ENCODE measurements around the gene BMP6.

The BMP6 gene

DNA sequence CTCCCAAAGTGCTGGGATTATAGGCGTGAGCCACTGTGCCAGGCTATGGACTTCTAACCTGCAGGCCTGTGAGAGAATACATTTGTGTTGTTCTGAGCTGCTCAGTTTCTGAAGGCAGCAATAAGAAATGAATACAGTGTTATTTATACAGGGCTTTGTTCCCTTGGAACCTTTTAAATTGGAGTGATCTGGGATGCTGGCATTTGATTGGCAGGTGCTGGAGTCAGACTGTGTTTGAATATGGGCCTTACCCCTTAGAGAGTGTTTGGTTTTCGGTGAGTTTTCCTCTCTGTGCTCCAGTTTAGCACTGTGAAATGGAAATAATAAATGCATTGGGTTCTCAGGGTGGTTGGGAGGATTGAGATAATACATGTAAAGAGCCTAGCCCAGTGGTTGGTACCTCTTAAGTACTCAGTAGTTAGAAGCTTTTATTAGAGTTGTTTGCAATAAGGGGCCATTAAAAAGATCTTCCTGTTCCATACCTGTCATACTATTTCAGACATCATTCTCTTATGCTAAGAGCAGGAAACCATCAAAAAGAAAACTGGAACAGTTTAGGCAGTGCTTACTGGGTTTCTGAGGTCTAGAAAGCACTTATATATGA, 22.1 kb downstream of the BMP6 start:
- DNase-seq (ENCODE audit: low read depth), result no peak

DNA sequence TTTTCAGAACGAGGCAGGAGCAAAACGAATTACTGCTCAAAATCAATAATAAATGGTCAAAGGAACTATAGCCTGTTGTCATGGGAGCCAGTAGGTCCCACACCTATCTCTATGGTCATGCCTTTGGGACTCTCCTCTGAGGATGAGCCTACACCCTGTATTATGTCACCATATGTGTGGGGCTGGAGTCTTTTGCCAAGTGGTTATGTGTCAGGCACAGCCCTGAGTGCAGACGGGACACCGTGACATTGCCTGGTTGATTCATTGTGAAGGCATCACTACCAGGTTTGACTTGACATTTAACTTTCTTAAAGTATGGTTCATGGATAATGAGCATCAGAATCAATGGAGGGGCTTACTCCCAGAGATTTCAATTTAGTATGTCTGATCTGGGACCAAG, 23.6 kb downstream of the BMP6 start:
- no peak for DNase-seq (ENCODE audit: low read depth)

DNA sequence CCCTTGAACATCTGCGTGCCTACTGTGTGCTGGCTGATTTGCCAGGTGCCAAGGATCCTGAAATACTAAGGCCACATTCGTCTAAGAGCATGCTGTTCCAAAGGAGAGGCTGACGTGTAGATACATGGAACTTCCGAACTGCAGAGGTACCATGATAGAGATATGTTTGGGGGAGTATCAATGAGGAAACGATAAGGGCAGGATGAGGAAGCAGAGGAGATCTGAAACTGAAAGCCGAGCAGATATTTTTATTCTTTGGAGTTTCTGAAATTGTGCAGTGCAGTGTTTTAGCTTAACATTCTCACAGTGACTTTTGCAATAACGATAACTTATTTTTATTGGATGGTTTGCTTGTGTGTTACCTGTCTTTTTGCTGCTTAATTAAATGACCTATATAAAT, 24.3 kb downstream of the BMP6 start:
- DNase-seq (ENCODE audit: low read depth), result no peak

DNA sequence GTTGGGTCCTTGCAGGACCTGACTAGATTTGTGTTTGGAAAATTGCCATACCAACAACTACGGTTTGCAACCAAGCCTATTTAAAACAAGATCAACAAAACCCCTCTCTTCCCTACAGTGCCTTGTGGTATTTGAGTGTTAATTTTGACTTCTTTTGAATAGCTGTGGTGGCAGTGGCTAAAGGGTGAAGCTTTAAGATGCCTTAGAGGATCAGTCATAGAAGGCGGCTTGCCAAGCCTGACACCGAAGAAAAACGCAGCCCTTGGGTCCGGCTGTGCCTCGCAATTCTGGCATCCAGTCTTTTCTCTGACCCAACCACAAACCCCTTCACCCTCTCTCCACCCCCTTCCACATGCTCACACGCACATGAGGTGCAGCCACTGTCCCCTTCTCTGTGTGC, 32.6 kb downstream of the BMP6 start:
- DNase-seq (ENCODE audit: low read depth), result no peak

DNA sequence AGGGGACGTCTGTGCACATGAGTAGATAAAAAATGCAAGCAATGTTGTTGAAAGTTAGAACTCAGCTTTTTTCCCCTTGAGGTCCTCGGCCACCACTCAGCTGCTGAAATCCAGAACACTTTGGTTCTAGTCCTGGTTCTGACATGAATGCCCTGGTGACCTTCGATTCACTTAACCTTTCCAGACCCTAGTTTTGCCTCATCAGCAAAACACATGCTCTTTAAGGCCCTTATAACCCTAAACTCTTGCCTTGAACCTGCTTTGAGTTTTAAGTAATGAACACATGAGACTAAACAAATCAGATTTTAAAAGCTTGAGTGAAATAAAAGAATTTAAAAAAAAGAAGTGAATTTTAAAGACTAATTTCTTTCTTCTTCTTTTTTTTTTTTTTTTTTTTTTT, 33.4 kb downstream of the BMP6 start:
- no peak for DNase-seq (ENCODE audit: low read depth)

DNA sequence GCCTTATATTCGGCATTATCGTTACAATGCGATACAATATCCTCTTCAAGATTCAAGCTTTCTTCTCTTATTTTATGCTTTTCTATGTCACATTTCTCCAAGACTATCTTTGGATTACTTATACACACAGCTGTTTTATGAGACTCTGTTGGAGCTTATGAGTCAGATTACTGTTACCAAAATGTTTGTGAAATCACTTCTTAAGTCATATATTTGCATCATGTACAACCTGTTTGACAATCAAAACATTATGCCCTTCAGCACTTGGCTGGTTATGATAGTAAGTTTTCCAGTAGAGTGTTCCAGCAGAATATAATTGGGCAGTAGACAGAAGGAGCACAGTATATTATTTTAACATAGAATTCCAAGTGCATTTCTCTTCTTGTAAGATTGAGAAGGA, 35.2 kb downstream of the BMP6 start:
- no peak for DNase-seq (ENCODE audit: low read depth)

DNA sequence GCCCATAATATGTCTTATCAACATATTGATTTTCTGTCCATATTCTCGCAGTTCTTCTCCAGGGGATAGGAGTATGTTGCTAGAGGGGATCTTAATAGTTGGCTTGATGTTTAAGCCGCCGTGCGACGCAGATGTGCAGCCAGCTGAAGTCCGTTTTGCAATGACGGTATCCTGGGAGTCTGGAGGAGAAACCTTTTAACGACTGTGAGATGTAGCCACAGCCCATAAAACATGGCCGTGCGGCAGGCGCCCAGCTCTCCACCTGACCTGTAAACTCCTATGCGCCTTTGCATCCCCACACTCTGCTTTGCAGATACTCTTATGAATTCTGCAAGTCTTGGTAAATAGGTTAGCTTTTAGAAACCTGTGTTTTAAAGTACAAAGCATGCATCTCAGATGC, 36.9 kb downstream of the BMP6 start:
- no peak for DNase-seq (ENCODE audit: low read depth)

DNA sequence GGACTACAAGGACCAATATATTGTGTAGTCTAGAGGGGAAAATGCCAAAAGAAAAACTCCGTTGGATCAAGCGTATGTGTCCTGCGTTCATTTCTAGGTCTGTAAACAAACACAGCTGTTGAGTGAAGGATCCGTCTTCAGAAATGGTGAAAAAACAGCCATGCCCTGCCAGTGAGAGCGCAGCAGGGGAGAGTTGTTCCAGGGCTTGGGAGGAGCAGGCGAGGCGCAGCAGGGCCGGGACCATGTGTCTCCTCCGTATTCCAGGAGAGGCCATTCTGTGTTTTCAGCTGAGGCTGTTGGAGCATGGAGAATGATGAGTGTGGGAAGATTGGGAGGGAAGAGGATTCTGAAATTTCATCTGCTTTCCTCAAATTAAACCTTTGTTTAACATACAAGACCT, 38.0 kb downstream of the BMP6 start:
- no peak for DNase-seq (ENCODE audit: low read depth)

DNA sequence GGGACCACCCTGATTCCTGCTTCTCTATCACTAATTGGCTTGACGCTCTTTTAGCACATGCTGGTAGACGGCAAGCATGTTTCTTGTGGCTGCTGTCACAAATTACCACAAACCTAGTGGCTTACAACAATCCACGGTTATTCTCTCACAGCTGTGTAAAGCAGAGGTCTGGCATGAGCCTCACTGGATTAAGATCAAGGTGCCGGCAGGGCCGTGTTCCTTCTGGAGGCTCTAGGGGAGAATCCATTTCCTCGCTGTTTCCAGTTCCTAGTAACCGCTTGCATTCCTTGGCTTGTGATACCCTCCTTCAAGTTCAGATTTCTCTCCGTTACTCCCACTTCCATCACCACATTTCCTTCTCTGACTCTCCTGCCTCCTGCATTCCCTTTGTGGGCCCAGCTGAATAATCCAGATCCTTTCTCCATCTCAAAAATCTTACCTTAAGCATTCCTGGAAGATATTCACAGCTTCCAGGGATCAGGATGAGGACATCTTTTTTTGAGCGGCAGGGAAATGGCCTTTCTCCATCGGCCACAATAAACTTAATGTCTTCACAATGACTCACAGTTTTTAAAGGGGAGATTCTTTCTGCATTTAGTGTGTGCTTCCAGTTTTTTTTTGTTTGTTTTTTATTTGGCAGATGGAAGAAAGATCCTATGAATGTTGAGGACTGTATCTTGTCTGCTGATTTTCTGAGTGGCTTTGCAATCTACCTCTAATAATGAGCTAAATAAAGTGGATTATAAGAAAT, 39.9 kb downstream of the BMP6 start:
- DNase-seq (ENCODE audit: low read depth), result no peak

DNA sequence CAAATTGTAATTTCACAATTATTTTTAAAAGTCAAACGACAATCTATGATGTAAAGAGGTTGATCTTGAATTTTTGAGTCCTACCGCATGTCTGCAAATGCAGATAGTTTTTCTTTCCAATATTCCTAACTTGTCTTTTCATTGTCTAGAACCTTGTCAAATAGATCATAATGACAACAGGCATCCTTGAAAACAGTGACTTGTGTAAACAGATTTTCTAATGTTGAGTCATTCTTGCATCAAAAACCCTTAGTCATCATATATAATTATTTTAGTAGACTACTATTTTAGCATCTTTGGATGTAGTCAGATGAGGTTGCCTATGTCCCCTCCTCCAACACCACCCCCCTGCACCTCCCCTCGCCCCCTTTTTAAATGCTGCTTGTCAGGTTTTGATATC, 43.8 kb downstream of the BMP6 start:
- no peak for DNase-seq (ENCODE audit: low read depth)

DNA sequence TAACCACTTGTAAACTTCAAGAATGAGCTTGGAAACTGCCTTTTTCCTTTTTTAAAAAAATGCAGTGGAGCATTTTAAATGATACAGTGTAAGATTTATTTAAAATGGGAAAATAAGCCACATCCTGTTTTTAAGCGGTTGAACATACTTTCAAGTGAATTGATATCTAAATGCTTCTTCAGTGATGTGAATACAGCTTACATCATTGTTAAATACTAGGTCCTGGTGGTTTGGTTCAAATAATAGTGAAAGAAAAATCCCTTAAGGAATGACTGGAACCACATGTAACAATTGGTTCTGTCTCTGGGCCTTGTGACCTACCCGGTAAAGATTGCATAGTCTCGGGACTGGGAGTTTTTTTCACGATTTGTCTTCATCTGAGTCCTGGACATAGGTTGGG, 44.2 kb downstream of the BMP6 start:
- no peak for DNase-seq (ENCODE audit: low read depth)

DNA sequence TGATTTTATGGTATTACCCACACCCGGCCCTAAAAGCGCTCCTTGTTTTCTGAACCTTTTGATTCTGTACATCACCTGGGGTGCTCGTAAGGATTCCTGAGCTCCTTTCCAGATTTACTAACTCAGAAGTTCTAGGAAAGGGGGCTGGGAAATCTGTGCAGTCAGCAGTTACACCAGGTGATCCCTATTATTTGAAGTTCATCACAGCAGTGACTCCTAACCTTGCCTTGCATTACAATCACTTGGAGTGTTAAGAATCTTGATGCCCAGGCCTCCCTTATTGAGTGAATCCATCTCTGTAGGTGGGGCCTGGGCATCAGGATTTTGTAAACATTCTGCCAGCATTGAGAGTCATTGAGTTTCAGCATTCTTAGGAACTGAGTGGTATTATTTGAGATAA, 44.7 kb downstream of the BMP6 start:
- no peak for DNase-seq (ENCODE audit: low read depth)

DNA sequence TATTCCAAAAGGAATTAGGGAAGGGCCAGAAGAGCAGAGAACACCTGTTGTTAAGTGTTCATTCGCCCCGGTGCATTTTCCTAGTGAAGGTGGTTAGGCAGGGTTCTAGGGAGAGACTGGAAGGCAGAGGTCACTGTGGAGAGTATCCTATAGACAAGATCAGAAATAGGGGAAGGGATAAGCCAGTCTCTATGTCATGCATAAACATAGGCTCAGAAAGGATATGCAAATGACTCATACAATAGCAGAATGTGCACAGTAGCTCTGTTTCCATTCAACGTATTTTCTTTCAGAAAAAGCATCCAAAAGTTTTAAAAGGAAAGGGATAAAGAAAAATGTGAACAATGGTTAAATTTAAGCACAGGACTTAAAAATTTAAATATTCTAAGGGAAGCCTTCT, 47.4 kb downstream of the BMP6 start:
- no peak for DNase-seq (ENCODE audit: low read depth)

DNA sequence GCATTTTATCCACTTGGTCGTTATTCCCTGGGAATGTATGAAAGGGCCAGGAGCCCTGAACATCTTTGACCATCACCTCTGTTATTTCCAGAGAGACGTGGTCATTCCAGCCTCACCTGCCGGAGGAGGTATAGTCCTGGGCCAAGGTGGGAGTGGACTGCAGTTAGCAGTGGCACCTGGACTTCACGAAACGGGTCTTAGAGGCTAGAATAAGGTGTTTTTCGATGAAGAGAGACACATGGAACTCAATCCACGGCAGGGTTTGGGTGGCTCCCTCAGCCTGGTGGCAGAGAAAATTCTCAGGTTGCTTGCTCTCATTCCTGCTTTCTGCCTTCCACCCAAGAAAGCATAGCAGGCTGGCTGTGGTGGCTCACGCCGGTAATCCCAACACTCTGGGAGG, 48.0 kb downstream of the BMP6 start:
- DNase-seq (ENCODE audit: low read depth), result no peak

DNA sequence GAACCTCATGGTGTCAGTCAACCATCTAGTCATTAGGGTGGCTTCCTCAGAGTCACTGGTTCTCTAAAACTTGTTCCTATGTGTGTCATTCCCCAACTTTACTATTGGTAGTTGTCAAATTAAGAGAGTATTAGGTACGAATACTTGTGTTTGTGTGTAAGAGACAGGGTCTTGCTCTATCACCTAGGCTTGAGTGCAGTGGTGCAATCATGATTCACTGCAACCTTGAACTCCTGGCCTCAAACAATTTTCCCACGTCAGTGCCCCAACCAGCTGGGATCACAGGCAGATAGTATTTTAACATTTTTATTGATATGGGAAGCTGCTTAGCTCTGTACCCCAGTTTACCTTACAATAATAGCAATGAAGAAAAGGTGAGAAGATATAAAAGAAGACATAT, 50.6 kb downstream of the BMP6 start:
- no peak for DNase-seq (ENCODE audit: low read depth)

DNA sequence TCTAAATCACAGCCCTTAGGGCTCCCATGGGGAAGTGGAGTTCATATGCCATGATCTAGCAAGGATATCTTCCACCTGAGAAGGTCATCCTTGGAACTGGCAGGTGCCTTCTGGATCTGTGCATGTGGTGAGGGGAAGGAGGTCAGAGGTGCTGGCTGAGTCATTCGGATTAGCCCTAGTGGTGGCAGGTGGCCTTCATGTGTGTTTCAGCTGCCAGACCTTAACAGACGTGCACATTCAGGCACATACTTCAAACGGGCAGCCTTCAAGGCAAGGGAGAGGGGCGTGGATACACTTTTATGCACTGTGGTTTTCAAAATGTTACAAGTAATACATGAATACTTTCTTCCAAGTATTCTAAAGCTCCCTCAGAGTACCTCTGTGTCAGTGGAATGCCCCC, 51.2 kb downstream of the BMP6 start:
- no peak for DNase-seq (ENCODE audit: low read depth)

DNA sequence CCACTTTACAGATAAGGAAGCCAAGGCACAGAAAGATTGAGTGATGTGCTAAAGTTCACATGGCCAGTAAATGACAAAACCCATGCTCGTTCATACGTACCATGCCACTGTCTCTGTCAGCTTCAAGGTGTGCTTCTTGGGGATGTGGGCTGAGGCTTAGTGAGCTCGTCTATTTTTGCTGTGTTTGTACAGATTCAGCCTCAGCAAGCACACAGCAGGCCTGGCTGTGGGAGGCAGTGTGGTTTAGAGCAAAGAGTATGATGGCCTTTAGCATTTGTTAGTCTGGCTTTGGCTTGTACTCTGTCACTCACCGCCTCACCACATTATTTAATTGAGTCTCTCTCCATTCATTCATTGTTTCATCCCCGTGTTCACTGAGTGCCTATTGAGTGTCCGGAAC, 55.3 kb downstream of the BMP6 start:
- DNase-seq (ENCODE audit: low read depth), result no peak

DNA sequence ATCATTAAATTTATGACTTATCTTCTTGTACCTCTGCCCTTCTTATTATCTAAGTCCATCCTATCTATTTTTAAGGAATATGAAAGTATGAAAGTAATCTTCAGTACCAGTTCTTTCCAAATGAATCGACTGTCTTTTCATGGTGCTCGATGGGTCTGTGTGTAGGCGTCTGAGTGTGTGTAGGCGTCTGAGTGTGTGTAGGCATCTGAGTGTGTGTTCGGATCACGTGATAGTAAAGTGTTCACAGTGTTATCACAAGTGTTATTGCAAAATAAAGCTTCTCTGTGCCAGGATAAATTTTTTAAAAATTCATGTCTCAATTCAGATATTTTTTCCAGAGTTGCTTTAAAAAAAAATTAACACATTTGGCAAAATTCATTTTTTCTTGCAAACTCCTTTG, 58.3 kb downstream of the BMP6 start:
- no peak for DNase-seq (ENCODE audit: low read depth)

DNA sequence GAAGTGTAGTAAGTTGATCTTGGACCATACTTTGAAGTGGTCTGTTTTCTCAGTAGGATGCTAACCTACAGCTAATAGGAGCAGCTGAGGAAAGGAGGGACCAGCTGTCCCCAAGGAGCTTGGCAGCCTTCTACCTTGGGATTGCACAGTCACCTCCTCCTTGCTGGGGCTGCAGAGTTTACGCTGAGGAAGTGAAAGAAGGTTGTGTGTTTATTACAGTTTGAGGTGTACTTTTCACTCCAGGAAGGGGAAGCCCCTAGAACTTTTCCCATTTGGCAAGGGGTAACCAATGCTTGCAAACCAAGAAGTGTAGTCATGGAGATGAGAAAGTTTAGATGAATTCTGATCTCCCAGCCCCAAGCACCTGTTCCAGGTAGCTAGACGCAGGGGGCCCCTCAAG, 58.8 kb downstream of the BMP6 start:
- DNase-seq (ENCODE audit: low read depth), result no peak

DNA sequence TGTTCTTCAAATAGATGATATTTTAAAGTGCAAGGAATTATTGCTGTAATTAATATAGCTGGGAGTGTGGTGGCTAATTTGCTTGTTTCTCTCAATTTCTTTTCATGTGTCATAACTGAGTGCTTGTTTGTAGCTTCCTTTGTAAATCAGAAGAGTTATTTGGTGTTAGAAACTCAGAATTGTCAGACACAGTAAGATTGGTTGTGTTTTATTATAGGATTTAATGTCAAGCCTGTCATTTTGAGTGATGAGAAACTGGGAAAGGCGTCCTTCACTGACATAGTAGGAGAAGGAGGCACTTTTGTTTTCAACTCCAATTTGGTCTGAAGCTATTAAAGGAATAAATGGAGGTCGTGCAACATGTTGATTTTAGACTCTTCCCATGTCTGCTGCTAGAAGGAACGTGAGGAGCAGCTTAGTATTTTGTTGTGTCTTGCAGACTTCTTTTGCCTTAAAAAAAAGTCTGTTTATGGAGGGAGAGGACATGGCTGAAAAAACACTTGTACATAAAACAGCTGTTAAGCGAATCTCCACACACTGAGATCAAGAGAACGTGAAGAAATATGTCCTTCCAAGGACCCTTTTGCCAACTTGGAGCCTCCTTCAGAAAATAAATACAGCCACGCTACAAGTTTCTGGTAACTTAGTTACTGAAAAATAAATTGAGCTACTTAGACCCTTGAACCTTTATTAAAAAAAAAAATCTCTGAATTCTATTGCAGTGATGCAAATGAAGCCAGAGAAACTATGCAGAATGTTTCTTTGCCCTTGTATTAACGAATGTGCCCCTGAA, 59.5 kb downstream of the BMP6 start:
- no peak for DNase-seq (ENCODE audit: low read depth)

DNA sequence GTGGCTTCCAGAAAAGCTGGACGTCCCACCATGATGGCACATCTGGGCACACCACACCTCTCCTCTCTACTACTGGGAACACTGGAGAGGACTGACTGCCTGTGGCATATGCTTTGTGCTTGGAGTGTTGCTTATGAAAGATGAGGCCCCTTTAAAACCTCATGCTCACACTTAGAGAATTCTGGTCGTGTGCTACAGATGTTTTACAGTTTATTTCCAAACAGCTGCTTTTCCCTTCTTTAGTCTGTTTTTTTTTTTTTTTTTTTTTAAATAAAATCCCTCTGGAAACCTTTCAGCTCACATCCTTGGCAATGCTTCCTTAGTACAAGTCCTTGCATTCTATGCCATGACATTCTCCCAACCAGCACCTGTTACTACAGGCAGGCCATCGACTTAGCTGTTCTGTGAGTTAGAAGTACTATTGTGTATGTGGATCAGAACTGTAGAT, 60.3 kb downstream of the BMP6 start:
- DNase-seq (ENCODE audit: low read depth), result no peak

DNA sequence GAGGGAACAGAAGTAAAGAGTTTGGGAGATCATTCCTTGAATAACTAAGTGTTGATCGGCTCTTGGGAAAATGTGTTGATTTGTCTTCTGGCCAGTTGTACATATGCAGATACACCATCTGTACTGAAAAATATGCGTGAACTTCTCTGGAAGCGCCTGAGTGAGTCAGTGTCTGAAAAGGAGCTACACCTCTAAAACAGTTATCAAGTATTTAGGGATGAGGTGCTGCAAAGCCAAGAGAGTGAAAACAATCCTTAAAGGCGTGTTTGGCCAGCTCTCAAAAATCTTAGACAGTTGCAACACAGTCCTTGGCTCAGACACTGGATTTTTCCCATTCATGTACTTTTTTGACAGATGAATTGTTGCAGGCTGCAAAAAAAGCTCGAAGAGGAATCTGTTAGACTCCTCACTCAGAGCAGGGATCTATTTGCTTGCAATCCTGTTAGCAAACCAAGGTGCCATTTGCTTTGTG, 61.3 kb downstream of the BMP6 start:
- no peak for DNase-seq (ENCODE audit: low read depth)

DNA sequence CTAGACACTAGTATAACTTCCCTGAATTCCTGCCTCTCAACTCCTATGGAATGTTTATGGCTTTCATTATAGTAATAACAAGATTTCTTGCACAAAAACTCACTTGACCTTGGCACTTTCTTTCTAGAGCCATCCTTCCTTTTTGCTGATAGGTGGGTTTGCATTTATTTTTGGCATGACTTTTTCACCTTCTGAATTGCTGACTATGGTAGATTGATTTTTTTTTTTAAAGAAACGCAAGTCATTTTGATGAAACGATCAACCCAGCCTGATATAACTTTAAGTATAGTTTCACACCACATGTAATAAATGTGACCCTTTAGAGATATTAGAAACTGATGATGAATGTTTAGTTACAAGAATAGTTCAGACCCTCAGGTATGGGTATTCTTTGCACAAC, 61.8 kb downstream of the BMP6 start:
- no peak for DNase-seq (ENCODE audit: low read depth)

Measured in stimulated activated CD8-positive, alpha-beta memory T cell treated with anti-CD3 and anti-CD28 coated beads, Interleukin-12 subunit alpha, Interleukin-12 subunit beta, amount 100 ng/mL, for 4 hours (primary cell).